BLaER1 (cell line): ENCODE measurements around the gene RAD23A.

ENCODE experiments used
- H3K27ac ChIP-seq: shearing (Covaris generic); formaldehyde crosslinking; 2 replicates; pipeline ENCODE4 v1.8.1; 2022
- H3K27me3 ChIP-seq: shearing (Covaris generic); formaldehyde crosslinking; 2 replicates; pipeline ENCODE4 v1.8.1; 2022
- H3K36me3 ChIP-seq: shearing (Covaris generic); formaldehyde crosslinking; 2 replicates; pipeline ENCODE4 v1.8.1; 2022
- H3K4me1 ChIP-seq: shearing (Covaris generic); formaldehyde crosslinking; 2 replicates; pipeline ENCODE4 v1.8.1; 2022
- H3K4me2 ChIP-seq: shearing (Covaris generic); formaldehyde crosslinking; 2 replicates; pipeline ENCODE4 v1.8.1; 2022
- H3K4me3 ChIP-seq: shearing (Covaris generic); formaldehyde crosslinking; 2 replicates; pipeline ENCODE4 v1.8.1; 2022
- H3K9ac ChIP-seq: shearing (Covaris generic); formaldehyde crosslinking; 2 replicates; pipeline ENCODE4 v1.8.1; 2022
- H3K9me3 ChIP-seq: shearing (Covaris generic); formaldehyde crosslinking; 2 replicates; pipeline ENCODE4 v1.8.1; 2022
- H4K20me1 ChIP-seq: shearing (Covaris generic); formaldehyde crosslinking; 2 replicates; pipeline ENCODE4 v1.8.1; 2022
- Cebpa-rat ChIP-seq: shearing (Covaris generic); IDR thresholded peaks from 2 replicates; pipeline ENCODE4 v1.8.1; 2022

The RAD23A gene

GRCh38 chr19:13001502-13002165 lies 56.0 kb downstream of the RAD23A start:
- peaks cover 49% of the 10 kb centered on the region for H3K4me1 ChIP-seq
- H3K4me2 ChIP-seq: peak overlapping the region; percentile 43
- no peak overlapping the region for H3K4me3 ChIP-seq
- no peaks in the 10 kb centered on the region for H3K27me3 ChIP-seq
- no peak overlapping the region for H3K27ac ChIP-seq
- peaks cover 14% of the 10 kb centered on the region for H3K36me3 ChIP-seq
- no peak overlapping the region for H3K9ac ChIP-seq
- no peaks in the 10 kb centered on the region for H3K9me3 ChIP-seq
- peaks cover 94% of the 10 kb centered on the region for H4K20me1 ChIP-seq
- TF ChIP-seq Cebpa-rat: no peak

- Histone ChIP-seq H3K4me1 (peaks cover 49% of the 10 kb centered on the region), H3K36me3 (peaks cover 14% of the 10 kb centered on the region), H3K9me3 (no peaks in the 10 kb centered on the region), H3K27me3 (no peaks in the 10 kb centered on the region), H3K27ac (no peak overlapping the region), H4K20me1 (peaks cover 94% of the 10 kb centered on the region), H3K4me2 (no peak overlapping the region), H3K9ac (no peak overlapping the region), H3K4me3 (no peak overlapping the region)
- no peak for TF ChIP-seq Cebpa-rat
These were observed 56.7 kb downstream of the RAD23A start for GRCh38 chr19:13002166-13002898.

GRCh38 chr19:13003081-13003480 lies 57.4 kb downstream of the RAD23A start:
- Histone ChIP-seq H3K4me1 (peaks cover 45% of the 10 kb centered on the region), H3K4me3 (no peak overlapping the region), H3K27ac (no peak overlapping the region), H3K36me3 (peaks cover 16% of the 10 kb centered on the region), H3K9ac (no peak overlapping the region), H3K9me3 (no peaks in the 10 kb centered on the region), H4K20me1 (peaks cover 94% of the 10 kb centered on the region), H3K4me2 (no peak overlapping the region), H3K27me3 (peaks cover 1% of the 10 kb centered on the region; the same call in 1 of the 2 replicates)
- TF ChIP-seq Cebpa-rat: no peak
